Natural killer cell (primary cell): ENCODE measurements around the gene LRRC8E. TPM values are rescaled to one million over a fixed set of nuclear protein-coding genes. Genes with fewer than 3 reads are reported as not detected.

Experiments
- ATAC-seq, 3 donors: fragments of 150-1000 bp in 2 of 3; fragments of 200-7000 bp in 1 of 3; cut with Tn5 transposase; 1 replicate in 1 of 3; 2 replicates in 2 of 3; pipeline ENCODE4 v1.10.0; 2021; ENCODE audit warnings: mild to moderate bottlenecking in 2 of 3, moderate library complexity in 2 of 3
- DNase-seq, 2 donors: peaks; one replicate each; pipeline versions ENCODE4 v3.0.0 to v3.0.0-alpha.2; 2013 to 2021; ENCODE audit warnings: mixed read lengths in 1 of 2
- H3K27ac ChIP-seq: one replicate; pipeline ENCODE4 v1.5.1; 2013; ENCODE audit warnings: mild to moderate bottlenecking, low read length
- H3K27me3 ChIP-seq: one replicate; pipeline ENCODE4 v1.6.1; 2013; ENCODE audit warnings: low read length; ENCODE audit not compliant: control insufficient read depth, insufficient read depth
- H3K36me3 ChIP-seq: one replicate; pipeline ENCODE4 v1.6.1; 2013; ENCODE audit warnings: low read length; ENCODE audit not compliant: control insufficient read depth, insufficient read depth
- H3K4me1 ChIP-seq: one replicate; pipeline ENCODE4 v1.6.1; 2013; ENCODE audit warnings: low read length; ENCODE audit not compliant: control insufficient read depth, insufficient read depth
- H3K4me3 ChIP-seq: one replicate; pipeline ENCODE4 v1.5.1; 2013; ENCODE audit warnings: low read length
- H3K9me3 ChIP-seq: one replicate; pipeline ENCODE4 v1.6.1; 2013; ENCODE audit warnings: low read length; ENCODE audit not compliant: control insufficient read depth, insufficient read depth
- H3K27ac Mint-ChIP-seq, 2 donors: one replicate each; pipeline ENCODE4 v1.8.0; 2022; ENCODE audit warnings: mild to moderate bottlenecking in 2 of 2, mixed read lengths in 2 of 2, moderate library complexity in 1 of 2
- H3K27me3 Mint-ChIP-seq, 2 donors: one replicate each; pipeline ENCODE4 v1.8.0; 2022; ENCODE audit warnings: low read depth in 2 of 2, mixed read lengths in 2 of 2
- H3K36me3 Mint-ChIP-seq: one replicate; pipeline ENCODE4 v1.8.0; 2022; ENCODE audit warnings: mixed read lengths
- H3K4me1 Mint-ChIP-seq, 2 donors: one replicate each; pipeline ENCODE4 v1.8.0; 2022; ENCODE audit warnings: mixed read lengths in 2 of 2
- H3K4me3 Mint-ChIP-seq: one replicate; pipeline ENCODE4 v1.8.0; 2022; ENCODE audit warnings: mild to moderate bottlenecking, moderate library complexity, mixed read lengths
- H3K9me3 Mint-ChIP-seq, 2 donors: one replicate each; pipeline ENCODE4 v1.8.0; 2022; ENCODE audit warnings: mixed read lengths in 2 of 2
- WGBS: methylation state at CpG from one replicate; pipeline ENCODE4 v1.1.7; 2013; ENCODE audit warnings: missing lambda C conversion rate; ENCODE audit not compliant: insufficient coverage; 5-methylcytosine and 5-hydroxymethylcytosine counted together
- intact Hi-C: fragments of 100-400 bp; cut with micrococcal nuclease; formaldehyde crosslinking; loops from one replicate; pipeline ENCODE4 v1.14.2; 2022
- total RNA-seq, 4 donors: library from RNA; stranded (reverse); fragments of 120-200 nt in 1 of 4; gene quantifications; one replicate each; pipeline versions ENCODE4 v1.2.3 to v1.2.4, GENCODE V29; 2013 to 2022
- TF ChIP-seq, protein P1 (sequence below): fragments of 200-600 bp; IDR thresholded peaks from one replicate; pipeline ENCODE4 v1.8.0; 2022; ENCODE audit warnings: antibody characterized with exemption

LRRC8E gene
- total RNA-seq, 3 donors from 2014 or later (not counting 1 experiment from before 2014, with no cell fraction given) = not detected

- H3K27me3 ChIP-seq = peaks cover 29% of the 10 kb centered on the region
- TF ChIP-seq, protein P1, sequence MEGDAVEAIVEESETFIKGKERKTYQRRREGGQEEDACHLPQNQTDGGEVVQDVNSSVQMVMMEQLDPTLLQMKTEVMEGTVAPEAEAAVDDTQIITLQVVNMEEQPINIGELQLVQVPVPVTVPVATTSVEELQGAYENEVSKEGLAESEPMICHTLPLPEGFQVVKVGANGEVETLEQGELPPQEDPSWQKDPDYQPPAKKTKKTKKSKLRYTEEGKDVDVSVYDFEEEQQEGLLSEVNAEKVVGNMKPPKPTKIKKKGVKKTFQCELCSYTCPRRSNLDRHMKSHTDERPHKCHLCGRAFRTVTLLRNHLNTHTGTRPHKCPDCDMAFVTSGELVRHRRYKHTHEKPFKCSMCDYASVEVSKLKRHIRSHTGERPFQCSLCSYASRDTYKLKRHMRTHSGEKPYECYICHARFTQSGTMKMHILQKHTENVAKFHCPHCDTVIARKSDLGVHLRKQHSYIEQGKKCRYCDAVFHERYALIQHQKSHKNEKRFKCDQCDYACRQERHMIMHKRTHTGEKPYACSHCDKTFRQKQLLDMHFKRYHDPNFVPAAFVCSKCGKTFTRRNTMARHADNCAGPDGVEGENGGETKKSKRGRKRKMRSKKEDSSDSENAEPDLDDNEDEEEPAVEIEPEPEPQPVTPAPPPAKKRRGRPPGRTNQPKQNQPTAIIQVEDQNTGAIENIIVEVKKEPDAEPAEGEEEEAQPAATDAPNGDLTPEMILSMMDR = no peak
- H3K9me3 ChIP-seq = no peaks in the 10 kb centered on the region
- Mint-ChIP-seq H3K4me1 (peaks cover 7 to 21% of the 10 kb centered on the region in 2 donors), H3K9me3 (no peaks in the 10 kb centered on the region), H3K36me3 (no peaks in the 10 kb centered on the region), H3K4me3 (peak within 1 kb of the TSS; percentile 72), H3K27me3 (peaks cover 0 to 21% of the 10 kb centered on the region in 2 donors), H3K27ac (peak within 1 kb of the TSS; percentile 60 to 76)
- no peak within 1 kb of the TSS for H3K27ac ChIP-seq
- intact Hi-C loops = no loop called here
- no peak within 1 kb of the TSS for H3K4me3 ChIP-seq
- WGBS = 84% methylated on average over 12 of the region's 12 CpGs
- DNase-seq (no peak), ATAC-seq (no peak)
- H3K36me3 ChIP-seq = peaks cover 29% of the 10 kb centered on the region
- peaks cover 36% of the 10 kb centered on the region for H3K4me1 ChIP-seq
Observed at GRCh38 chr19:7914598-7915045, 26.3 kb downstream of the LRRC8E start, which contains the start of gene TGFBR3L. Gene TGFBR3L, plus strand, starts transcription at chr19:7914830.

DNA sequence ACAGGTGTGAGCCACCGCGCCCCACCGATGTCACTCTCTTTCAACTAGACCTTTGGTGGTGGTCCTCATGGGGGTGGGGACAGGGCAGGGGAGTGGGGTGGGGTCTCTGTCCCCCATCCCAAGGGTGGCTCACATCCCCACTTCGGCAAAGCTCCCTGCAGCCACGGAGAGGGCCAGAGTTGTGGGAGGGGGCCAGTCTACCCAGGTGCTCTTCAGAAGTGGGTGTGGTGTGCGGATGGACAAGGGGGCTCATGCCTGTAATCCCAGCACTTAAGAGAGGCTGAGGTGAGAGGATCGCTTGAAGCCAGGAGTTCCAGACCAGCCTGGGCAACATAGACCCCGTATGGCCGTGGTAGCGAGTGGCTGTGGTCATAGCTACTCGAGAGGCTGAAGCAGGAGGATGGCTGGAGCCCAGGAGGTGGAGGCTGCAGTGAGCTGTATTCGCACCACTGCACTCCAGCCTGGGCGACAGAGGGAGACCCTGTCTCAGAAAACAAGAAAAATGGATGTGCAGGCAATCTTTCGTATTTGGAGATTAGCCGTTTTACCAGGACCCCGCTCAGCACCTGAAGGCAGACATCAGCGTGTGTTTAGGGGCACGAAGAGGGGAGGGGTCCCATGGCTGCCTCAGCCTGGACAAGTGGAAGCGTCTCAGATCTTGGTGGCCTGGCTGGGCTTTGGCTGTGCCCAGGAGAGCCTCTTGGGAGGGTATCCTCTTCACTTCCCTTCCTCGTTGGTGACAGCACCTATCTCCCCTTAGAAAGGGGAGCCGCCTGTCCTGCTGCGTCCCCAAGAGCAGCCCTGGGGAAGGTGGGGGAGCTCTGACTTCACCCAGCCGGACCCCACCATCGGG is 27.2 kb downstream of the LRRC8E start:
- intact Hi-C loops = no loop called here
- ATAC-seq = no peak
- H3K9me3 ChIP-seq = no peaks in the 10 kb centered on the region
- H3K4me1 Mint-ChIP-seq = peaks cover 14 to 28% of the 10 kb centered on the region in 2 donors
- no peak overlapping the region for H3K4me3 ChIP-seq
- H3K27ac ChIP-seq = no peak overlapping the region
- H3K36me3 Mint-ChIP-seq = no peaks in the 10 kb centered on the region
- TF ChIP-seq, protein P1 = no peak
- peak overlapping the region; percentile 72 for H3K4me3 Mint-ChIP-seq
- H3K36me3 ChIP-seq = peaks cover 24% of the 10 kb centered on the region
- H3K27me3 ChIP-seq = peaks cover 29% of the 10 kb centered on the region
- no peak for DNase-seq
- peaks cover 41% of the 10 kb centered on the region for H3K4me1 ChIP-seq
- no peaks in the 10 kb centered on the region for H3K9me3 Mint-ChIP-seq
- H3K27ac Mint-ChIP-seq = peak overlapping the region; percentile 60 to 76
- WGBS = 53% methylated on average over 24 of the region's 24 CpGs
- H3K27me3 Mint-ChIP-seq = peaks cover 0 to 26% of the 10 kb centered on the region in 2 donors

GRCh38 chr19:7916103-7916954 is 28.0 kb downstream of the LRRC8E start:
- Histone ChIP-seq H3K27me3 (peaks cover 29% of the 10 kb centered on the region), H3K27ac (no peak overlapping the region), H3K4me3 (no peak overlapping the region), H3K4me1 (peaks cover 46% of the 10 kb centered on the region), H3K9me3 (no peaks in the 10 kb centered on the region), H3K36me3 (peaks cover 15% of the 10 kb centered on the region)
- peaks cover 0 to 26% of the 10 kb centered on the region in 2 donors for H3K27me3 Mint-ChIP-seq
- no peaks in the 10 kb centered on the region for H3K36me3 Mint-ChIP-seq
- peak; percentile 0 to 15 (median 6) for ATAC-seq
- peak; percentile 67 to 76 for DNase-seq
- WGBS = under 1% methylated on average over 104 of the region's 104 CpGs
- H3K4me3 Mint-ChIP-seq = peak overlapping the region; percentile 83
- TF ChIP-seq, protein P1 = no peak
- H3K27ac Mint-ChIP-seq = peak overlapping the region; percentile 71 to 76
- intact Hi-C loops = no loop called here
- no peaks in the 10 kb centered on the region for H3K9me3 Mint-ChIP-seq
- H3K4me1 Mint-ChIP-seq = peaks cover 21 to 36% of the 10 kb centered on the region in 2 donors
